ENCODE measurements around the gene BCAS3.

The BCAS3 gene

GRCh38 chr17:60675997-60676396, 1.7 kb upstream of the BCAS3 start:
- no peak for DNase-seq (ENCODE audit: low spot score)

- no peak for DNase-seq (ENCODE audit: low spot score)
These were observed 818 bp upstream of the BCAS3 start for GRCh38 chr17:60676758-60677307.

GRCh38 chr17:60678118-60678444, 430 bp downstream of the BCAS3 start:
- DNase-seq (ENCODE audit: low spot score), result peak; percentile 6

- DNase-seq (ENCODE audit: low spot score), result no peak
These were observed 1.6 kb downstream of the BCAS3 start for GRCh38 chr17:60679287-60679686.

GRCh38 chr17:60680754-60681153, 3.1 kb downstream of the BCAS3 start:
- no peak for DNase-seq (ENCODE audit: low spot score)

GRCh38 chr17:60685437-60685836, 7.8 kb downstream of the BCAS3 start:
- DNase-seq (ENCODE audit: low spot score), result no peak

- DNase-seq (ENCODE audit: low spot score), result no peak
These were observed 18.3 kb downstream of the BCAS3 start for GRCh38 chr17:60695960-60696359.

- DNase-seq (ENCODE audit: low spot score), result no peak
These were observed 21.4 kb downstream of the BCAS3 start for GRCh38 chr17:60699090-60699489.

GRCh38 chr17:60704170-60704569, 26.5 kb downstream of the BCAS3 start:
- no peak for DNase-seq (ENCODE audit: low spot score)

- DNase-seq (ENCODE audit: low spot score), result no peak
These were observed 35.0 kb downstream of the BCAS3 start for GRCh38 chr17:60712675-60713074.

GRCh38 chr17:60713608-60714007, 36.0 kb downstream of the BCAS3 start:
- DNase-seq (ENCODE audit: low spot score), result no peak

GRCh38 chr17:60716766-60717165, 39.1 kb downstream of the BCAS3 start:
- no peak for DNase-seq (ENCODE audit: low spot score)

GRCh38 chr17:60717814-60718213, 40.2 kb downstream of the BCAS3 start:
- DNase-seq (ENCODE audit: low spot score), result no peak

- peak; percentile 69 for DNase-seq (ENCODE audit: low spot score)
These were observed 43.3 kb downstream of the BCAS3 start for GRCh38 chr17:60720763-60721531.

- no peak for DNase-seq (ENCODE audit: low spot score)
These were observed 47.0 kb downstream of the BCAS3 start for GRCh38 chr17:60724647-60725046.

- DNase-seq (ENCODE audit: low spot score), result no peak
These were observed 52.2 kb downstream of the BCAS3 start for GRCh38 chr17:60729854-60730253.

- no peak for DNase-seq (ENCODE audit: low spot score)
These were observed 52.6 kb downstream of the BCAS3 start for GRCh38 chr17:60730273-60730672.

GRCh38 chr17:60738287-60738686, 60.6 kb downstream of the BCAS3 start:
- DNase-seq (ENCODE audit: low spot score), result no peak

- no peak for DNase-seq (ENCODE audit: low spot score)
These were observed 62.9 kb downstream of the BCAS3 start for GRCh38 chr17:60740584-60740983.

- DNase-seq (ENCODE audit: low spot score), result no peak
These were observed 63.4 kb downstream of the BCAS3 start for GRCh38 chr17:60741031-60741430.

- no peak for DNase-seq (ENCODE audit: low spot score)
These were observed 65.6 kb downstream of the BCAS3 start for GRCh38 chr17:60743282-60743681.

- peak; percentile 19 for DNase-seq (ENCODE audit: low spot score)
These were observed 66.1 kb downstream of the BCAS3 start for GRCh38 chr17:60743799-60744198.

- DNase-seq (ENCODE audit: low spot score), result no peak
These were observed 66.8 kb downstream of the BCAS3 start for GRCh38 chr17:60744355-60744966.

GRCh38 chr17:60745544-60745943, 67.9 kb downstream of the BCAS3 start:
- DNase-seq (ENCODE audit: low spot score), result no peak

Data from AG08396 (cell line).